Cerebellar cortex (tissue), 1 donor: ENCODE results near the gene SPPL3.
"Not testable (repeated sequence)": the region's sequence is repeated elsewhere in the genome, so short reads cannot be mapped to it uniquely, and the experiment has no call there.

Experiments
- DNase-seq: peaks from one replicate; pipeline ENCODE4 v3.0.0-alpha.2; 2015; ENCODE audit warnings: low spot score

Gene SPPL3

DNA sequence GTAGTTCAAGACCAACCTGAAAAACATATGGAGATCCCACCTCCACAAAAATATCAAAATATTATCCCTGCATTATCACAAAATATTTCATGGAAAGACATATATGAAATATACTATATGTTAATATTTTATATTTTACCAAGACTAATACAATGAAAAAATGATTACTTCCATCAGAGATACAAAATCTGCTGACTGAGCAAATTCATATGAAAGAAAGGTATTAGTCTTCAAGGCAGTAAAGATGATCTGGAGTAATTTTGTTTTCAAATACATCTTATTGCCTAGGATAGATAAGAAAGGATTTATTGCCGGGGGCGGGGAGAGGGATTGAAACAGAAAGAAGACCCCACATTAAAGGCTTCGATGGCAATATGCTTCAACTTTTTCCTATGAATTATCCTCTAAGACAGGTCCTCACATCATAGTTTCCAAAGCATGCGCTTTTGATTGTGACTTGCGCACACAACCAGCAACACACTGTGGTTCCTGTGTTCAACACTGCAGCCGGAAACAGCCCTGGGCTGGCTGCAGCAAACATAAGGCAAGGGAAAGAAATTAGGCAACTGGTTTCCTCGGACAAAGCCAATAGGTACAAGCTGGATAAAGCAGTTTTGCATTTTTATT lies 83.2 kb downstream of the SPPL3 start:
- no peak for DNase-seq

DNA sequence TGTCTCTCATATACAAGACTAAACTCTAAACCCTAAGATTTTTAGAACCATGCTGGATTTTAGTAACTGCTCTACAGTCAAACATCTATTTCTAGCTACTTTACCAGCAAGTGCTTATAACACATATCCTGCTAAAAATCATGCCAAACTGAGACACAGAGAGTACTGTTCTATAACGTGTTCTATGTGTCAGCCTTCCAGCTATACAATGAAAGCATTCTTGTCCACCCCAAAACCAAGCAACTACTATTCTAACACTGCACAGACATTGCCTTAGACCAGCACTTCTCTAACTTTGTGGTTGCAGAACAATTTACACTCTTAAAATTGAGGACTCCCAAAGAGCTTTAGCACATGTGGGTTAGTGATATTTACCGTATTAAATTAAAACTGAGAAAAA lies 85.7 kb downstream of the SPPL3 start:
- no peak for DNase-seq

GRCh38 chr12:120817559-120818330 lies 86.4 kb downstream of the SPPL3 start:
- DNase-seq: no peak

DNA sequence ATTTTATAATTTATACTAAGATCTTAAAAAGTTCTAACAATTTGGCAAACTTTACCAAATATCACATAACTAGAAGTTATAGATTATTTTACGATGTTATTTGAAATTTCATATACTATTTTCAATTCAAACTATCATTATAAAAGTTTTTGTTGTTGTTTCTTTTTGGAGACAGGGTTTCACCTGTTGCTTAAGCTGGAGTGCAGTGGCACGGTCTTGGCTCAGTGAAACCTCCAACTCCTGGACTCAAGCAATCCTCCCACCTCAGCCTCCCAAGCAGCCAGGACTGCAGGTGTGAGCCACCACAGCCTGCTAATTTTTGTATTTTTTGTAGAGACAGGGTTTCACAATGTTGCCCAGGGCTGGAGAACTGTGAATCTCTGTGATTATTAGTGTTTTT lies 87.8 kb downstream of the SPPL3 start:
- no peak for DNase-seq

DNA sequence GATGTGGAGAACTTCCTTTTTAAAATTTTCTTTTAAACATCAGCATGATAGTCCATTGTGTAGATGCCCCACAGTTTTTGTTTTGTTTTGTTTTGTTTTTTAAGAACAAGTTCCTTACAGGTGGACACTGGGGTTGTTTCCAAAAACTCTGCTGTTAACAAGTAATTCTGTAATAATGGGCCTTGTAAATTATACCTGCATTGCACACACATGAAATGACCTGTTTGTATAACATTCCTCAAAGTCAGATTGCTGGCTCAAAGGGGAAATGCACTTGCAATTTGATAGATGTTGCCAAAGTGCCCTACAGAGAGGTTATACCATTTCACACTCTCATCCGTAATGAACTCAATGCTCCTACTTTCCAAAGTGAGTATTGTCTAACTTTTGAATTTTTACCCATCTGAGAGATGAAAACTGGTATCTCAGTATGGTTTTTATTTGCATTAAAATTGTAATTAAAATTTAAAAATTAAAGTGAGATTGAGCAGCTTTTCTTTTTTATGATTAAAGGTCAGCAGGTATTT lies 89.2 kb downstream of the SPPL3 start:
- DNase-seq: no peak

GRCh38 chr12:120814203-120814902 lies 89.8 kb downstream of the SPPL3 start:
- DNase-seq: no peak

GRCh38 chr12:120813588-120814153 lies 90.5 kb downstream of the SPPL3 start:
- no peak for DNase-seq

GRCh38 chr12:120810021-120810420 lies 94.1 kb downstream of the SPPL3 start:
- DNase-seq: no peak

GRCh38 chr12:120804428-120804827 lies 99.7 kb downstream of the SPPL3 start:
- no peak for DNase-seq

GRCh38 chr12:120801146-120801545 lies 103.0 kb downstream of the SPPL3 start:
- no peak for DNase-seq

DNA sequence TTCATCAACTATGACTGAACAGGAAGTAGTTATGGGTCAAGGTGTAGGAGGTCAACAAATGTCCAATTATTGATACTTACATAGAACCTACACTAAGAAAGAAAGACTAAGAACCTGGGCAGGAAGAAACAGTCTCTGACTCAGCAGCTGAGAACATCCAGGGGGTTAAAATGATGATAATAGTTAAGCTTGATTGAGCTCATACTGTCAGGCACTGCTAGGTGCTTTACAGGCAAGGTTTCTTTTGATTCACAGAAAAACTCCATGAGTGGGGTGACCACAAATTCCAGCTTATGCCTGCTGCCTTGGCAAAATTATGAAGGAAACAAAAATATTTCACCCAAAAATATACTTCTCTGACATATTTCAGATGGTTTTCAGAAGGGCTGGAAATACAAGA lies 103.5 kb downstream of the SPPL3 start:
- DNase-seq: no peak

- no peak for DNase-seq
These were observed 104.7 kb downstream of the SPPL3 start for GRCh38 chr12:120799243-120800045.

GRCh38 chr12:120798696-120799095 lies 105.5 kb downstream of the SPPL3 start:
- DNase-seq: no peak

DNA sequence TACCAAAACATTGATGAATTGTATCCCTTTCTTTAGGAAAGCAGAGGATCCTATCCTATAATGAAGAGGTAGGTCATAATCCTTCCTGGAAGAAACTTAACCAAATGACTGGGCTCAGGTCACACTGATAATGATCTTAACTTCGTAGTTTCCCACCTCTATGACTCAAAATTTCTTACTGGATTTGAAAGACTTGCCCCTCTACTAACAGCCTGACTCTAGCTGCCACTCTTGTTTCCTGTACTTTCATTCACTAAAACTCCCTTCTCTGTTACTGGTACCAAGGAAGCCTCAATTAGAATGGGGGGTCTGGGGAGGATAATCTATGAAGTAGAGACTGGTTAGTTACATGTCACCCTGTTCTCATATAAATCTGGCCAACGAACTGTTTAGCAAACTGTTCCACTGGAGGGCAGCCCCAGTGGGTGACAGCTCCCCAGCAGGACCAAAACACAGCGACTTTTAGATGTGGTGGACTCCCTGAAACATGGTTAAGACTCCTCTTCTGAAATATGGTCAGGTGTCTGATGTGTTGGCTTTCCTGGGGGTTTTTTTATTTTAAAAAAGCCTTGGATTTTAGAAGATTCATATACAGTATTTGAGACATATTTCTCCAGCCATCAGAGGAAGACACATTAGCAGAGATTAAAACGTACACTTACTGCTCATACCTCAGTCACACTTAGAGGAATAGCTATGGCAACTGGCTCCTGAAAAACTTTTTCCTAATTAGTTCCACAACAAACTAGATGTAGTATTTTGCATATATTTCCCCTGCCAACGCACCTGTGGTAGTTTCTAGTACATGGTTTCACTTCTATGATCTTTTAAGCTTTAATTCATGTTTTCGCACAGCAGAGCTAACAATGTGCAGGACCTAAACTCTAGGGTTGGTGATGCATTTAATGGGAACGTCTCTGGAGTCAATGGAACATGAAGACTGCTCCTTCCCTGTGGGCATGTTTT lies 106.2 kb downstream of the SPPL3 start:
- no peak for DNase-seq

DNA sequence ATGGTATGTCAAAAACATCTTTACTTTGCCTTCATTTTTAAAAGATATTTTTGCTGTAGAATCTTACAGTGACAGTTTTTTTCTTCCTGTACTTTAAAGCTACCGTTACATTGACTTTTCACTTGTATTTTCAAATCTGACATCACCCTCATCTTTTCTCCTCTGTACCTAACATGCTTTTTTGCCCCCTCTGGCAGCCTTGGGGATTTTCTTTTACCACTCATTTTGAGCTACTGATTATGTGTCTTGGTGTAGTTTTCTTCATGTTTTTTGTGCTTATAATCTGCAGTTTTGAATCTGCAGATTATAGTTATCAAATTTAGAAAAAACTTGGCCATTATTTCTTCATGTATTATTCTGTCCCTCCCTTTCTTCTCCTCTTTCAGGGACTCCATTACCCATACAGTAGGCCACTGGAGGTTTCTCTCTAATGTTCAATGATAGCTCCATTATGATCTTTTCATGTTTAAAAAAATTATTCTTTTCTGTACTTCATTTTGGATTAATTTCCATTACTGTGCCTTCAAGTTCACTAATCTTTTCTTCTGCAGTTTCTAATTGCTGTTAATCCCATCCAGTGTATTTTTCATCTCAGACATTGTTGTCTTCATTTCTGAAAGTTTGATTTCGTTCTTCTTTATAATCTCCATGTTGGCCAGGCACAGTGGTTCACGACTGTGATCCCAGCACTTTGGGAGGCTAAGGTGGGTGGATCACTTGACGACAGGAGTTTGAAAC lies 108.5 kb downstream of the SPPL3 start:
- no peak for DNase-seq

DNA sequence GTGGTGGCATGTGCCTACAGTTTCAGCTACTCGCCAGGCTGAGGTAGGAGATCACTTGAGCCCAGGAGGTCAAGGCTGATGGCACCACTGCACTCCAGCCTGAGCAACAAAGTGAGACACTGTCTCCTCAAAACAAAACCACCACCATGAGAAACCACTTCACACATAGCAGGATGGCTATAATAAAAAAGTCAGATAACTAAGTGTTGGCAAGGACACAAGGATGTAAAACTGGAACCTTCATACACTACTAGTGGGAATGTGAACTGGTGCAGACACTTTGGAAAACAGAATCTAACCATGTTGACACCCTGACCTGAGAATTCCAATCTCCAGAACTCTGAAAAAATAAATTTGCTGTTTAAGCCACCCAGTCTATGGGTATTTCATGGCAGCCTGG lies 110.8 kb downstream of the SPPL3 start:
- DNase-seq: no peak

- not testable (repeated sequence) for DNase-seq
These were observed 111.7 kb downstream of the SPPL3 start for GRCh38 chr12:120792456-120792855.

- no peak for DNase-seq
These were observed 112.4 kb downstream of the SPPL3 start for GRCh38 chr12:120791669-120792176.

- no peak for DNase-seq
These were observed 114.0 kb downstream of the SPPL3 start for GRCh38 chr12:120790114-120790513.

DNA sequence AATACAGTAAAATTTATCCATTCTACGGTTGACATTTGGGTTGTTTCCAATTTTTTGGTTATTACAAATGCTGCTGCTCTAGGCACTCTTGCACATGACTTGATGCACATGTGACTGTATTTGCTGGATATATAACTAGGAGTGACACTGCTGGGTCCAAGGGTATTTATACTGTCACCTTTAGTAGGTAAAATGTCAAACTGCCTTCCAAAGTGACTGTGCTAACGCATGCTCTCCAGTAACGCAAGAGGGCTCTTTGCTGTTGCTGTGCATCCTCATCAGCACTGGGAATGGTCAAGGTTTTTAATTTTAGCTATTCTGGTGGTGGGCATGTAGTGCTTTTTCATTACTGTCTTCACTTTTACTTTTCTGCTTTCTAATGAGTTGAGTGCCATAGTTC lies 116.3 kb downstream of the SPPL3 start:
- no peak for DNase-seq
